ENCODE measurements around the gene KDM6B.
"Not testable (repeated sequence)": the region's sequence is repeated elsewhere in the genome, so short reads cannot be mapped to it uniquely, and the experiment has no call there.

Gene KDM6B, protein sequence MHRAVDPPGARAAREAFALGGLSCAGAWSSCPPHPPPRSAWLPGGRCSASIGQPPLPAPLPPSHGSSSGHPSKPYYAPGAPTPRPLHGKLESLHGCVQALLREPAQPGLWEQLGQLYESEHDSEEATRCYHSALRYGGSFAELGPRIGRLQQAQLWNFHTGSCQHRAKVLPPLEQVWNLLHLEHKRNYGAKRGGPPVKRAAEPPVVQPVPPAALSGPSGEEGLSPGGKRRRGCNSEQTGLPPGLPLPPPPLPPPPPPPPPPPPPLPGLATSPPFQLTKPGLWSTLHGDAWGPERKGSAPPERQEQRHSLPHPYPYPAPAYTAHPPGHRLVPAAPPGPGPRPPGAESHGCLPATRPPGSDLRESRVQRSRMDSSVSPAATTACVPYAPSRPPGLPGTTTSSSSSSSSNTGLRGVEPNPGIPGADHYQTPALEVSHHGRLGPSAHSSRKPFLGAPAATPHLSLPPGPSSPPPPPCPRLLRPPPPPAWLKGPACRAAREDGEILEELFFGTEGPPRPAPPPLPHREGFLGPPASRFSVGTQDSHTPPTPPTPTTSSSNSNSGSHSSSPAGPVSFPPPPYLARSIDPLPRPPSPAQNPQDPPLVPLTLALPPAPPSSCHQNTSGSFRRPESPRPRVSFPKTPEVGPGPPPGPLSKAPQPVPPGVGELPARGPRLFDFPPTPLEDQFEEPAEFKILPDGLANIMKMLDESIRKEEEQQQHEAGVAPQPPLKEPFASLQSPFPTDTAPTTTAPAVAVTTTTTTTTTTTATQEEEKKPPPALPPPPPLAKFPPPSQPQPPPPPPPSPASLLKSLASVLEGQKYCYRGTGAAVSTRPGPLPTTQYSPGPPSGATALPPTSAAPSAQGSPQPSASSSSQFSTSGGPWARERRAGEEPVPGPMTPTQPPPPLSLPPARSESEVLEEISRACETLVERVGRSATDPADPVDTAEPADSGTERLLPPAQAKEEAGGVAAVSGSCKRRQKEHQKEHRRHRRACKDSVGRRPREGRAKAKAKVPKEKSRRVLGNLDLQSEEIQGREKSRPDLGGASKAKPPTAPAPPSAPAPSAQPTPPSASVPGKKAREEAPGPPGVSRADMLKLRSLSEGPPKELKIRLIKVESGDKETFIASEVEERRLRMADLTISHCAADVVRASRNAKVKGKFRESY (N-terminal part only)

DNA sequence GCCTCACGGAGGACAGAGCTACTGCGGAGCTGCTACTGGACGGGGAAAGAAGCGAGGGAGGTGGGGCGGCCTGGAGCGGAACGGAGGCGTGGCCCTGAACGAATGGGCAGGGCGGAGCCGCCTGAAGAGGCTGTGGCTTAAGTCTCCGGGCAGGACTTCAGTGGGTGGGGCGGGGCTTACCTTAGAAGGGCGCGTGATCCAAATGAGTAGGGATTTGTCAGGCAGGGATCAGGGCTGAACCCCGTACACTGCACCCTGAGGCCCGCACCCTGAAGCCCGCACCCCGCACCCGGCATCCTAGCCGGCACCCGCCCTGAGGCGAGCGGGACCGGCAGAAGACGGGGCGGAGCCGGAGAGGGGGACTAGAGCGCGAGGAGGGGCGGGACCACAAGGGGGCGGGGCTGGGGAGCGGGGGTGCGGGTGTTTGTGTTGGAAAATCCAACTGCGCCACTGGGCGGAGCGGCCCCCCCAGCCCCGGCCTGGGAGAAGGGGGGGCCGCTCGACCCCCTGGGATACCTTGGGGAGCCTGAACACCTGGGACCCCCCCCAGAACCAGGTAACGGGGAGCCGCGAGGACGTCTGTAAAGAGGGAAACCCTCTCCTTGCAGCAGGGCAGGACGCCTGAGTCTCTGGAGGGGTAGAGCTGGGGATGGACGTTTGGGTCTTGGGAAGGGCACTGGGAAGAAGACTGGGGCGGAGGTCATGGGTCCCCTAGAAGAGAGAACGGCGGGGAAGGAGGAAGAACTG, at the start of gene KDM6B:
Gene KDM6B (plus strand): TSS at position 423 of the 747 bp plus-strand sequence. CDS start 11,338 bp downstream, outside the sequence.
- peak; percentile 80 to 81 for DNase-seq (ENCODE audit: low read depth in 2 of 2)

DNA sequence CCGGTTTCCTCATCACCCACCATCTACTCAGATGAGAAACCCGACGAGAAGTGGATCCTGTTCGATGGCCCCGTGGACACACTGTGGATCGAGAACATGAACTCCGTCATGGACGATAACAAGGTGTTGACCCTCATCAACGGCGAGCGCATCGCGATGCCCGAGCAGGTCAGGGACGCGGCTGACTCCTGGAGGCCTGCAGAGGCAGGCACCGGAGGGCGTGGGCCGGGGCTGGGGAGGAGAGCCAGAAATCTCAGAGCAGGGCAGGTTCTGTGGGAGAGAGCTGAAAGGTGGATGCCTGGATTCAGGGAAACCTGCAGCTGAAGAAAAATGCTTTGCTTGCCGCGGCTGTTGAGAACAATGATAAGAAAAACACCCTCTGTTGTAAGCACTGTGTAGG, 47.2 kb upstream of the KDM6B start:
- DNase-seq (ENCODE audit: low read depth in 2 of 2) = no peak

DNA sequence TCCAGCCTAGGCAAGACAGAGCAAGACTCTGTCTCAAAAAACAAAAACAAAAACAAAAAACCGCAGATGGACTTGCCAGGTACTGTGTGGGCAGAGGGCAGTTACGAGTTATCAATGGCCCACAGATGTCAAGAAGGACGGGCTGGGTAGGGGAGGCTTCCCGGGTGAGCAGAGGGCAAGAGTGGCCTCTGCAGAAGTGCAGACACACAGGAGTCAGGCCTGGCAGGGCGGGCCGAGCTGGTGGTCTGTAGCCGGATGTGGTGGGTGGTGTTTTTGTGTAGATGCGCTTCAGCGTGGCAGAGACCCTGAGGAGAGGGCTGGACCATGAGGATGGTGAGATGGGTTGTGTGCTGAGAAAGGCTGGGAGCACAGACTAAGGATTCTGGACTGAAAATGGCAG, 44.9 kb upstream of the KDM6B start:
- no peak for DNase-seq (ENCODE audit: low read depth in 2 of 2)

DNA sequence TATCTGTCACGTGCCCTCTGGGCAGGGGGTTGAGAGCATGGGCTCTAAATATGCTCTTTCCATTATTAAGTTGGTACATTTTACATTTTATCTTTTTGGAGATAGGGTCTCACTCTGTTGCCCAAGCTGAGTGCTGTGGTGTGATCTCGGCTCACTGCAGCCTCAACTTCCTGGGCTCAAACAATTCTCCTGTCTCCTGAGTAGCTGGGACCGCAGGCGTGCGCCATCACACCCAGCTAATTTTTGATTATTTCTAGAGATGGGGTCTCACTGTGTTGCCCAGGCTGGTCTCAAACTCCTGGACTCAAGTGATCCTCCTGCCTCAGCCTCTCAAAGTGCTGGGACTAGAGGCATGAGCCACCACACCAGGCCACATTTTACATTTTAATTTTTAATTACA, 43.9 kb upstream of the KDM6B start:
- no peak for DNase-seq (ENCODE audit: low read depth in 2 of 2)

DNA sequence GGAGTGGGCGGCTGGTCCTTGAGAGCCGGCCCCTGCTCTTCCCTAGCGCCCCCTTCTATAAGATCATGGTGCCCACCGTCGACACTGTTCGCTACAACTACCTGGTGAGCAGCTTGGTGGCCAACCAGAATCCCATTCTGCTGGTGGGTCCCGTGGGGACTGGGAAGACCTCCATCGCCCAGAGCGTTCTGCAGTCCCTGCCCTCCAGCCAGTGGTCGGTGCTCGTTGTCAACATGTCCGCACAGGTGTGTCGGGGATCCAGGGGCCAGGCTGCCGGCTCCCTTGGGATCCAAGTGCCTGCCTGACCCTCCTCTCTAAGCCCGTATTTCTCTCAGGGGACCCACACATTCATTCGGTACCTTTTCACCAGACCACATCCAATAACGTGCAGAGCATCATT, 41.4 kb upstream of the KDM6B start:
- no peak for DNase-seq (ENCODE audit: low read depth in 2 of 2)

DNA sequence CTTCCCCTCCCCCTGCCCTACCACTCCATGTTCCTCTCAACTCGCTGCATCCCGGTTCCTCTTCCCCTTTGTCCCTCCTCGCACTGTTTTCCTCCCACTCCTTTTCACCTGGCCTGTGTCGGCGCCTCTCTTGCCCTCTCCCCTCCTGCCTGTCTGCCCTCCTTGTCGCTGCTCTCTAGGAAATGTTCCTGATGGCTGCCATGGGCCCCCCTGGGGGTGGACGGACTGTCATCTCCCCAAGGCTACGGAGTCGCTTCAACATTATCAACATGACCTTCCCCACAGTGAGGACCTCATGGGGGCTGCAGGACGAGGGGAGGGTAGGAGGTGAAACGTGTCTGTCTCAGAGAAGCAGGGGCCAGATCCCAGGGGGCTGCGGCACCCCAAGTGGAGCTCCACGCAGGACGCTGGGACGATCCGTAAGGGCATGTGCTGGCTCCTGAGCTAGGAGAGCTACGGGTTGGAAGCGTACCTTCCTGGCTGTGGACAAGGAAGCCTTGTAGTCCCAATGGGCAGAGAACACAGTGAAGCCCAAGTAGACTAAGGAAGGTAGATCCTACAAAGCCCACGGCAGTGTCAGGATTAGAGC, 39.8 kb upstream of the KDM6B start:
- DNase-seq (ENCODE audit: low read depth in 2 of 2) = no peak

DNA sequence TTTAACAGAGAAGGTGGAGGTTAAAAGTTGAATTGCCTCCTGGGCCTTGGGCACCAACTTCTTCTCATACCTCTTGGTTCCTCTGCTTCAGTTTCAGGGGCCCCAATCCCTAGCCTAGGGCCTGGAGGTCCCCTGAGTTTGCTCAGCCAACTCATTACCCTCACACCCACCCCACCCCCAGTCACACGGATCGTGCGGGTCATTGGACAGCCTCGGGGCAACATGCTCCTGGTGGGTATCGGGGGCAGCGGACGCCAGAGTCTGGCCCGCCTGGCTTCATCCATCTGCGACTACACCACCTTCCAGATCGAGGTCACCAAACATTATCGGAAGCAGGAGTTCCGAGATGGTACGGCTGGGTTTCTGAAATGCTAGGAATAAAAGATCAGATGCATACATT, 36.0 kb upstream of the KDM6B start:
- DNase-seq (ENCODE audit: low read depth in 2 of 2) = no peak

DNA sequence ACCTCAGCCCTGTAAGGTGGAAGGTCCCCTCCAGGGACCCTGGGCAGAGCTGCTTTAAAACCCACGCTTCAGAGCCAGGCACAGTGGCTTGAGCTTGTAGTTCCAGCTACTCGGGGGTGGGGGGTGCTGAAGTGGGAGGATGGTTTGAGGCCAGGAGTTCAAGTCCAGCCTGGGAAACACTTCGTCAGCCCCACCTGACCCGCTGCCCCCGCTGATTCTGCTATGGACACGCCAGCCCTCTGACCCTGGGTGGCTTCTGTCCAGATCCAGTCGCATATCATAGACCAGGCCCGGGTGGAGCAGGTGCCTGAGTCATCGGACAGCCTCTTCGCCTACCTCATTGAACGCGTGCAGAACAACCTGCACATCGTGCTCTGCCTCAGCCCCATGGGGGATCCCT, 35.2 kb upstream of the KDM6B start:
- no peak for DNase-seq (ENCODE audit: low read depth in 2 of 2)

DNA sequence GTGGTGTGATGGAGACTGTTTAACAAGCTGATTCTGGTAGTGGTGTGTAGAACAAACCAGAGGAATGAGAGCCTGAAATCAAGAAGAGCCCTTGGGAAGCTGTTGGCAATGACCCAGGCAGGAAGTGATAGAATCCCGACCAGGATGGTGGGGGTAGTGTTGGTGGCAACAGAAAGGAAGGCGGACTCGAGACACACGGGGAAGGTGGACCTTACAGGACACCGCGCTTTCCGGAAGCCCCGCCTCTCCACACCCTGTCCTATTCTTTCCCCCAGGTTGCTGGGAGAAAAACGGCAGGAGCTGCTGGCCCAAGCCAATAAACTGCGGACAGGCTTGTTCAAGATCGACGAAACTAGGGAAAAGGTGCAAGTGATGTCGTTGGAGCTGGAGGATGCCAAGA, 30.0 kb upstream of the KDM6B start:
- DNase-seq (ENCODE audit: low read depth in 2 of 2) = no peak

DNA sequence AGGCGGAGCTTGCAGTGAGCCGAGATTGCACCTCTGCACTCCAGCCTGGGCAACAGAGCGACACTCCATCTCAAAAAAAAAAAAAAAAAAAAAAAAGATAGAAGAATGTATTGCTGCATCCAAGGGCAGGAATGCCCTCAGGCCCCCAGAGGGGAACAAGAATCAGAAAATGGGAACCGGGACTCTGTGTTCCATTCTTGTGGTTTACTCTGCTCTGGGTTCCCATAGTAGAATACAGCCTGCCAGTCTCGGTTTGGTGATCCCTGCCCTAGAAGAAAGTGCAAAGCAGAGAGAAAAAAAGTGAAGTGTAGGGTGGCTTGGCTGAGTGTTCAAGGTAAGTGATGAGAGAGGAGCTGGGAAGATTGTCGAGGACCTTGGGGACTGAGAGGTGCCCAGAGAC, 27.4 kb upstream of the KDM6B start:
- DNase-seq (ENCODE audit: low read depth in 2 of 2) = no peak

DNA sequence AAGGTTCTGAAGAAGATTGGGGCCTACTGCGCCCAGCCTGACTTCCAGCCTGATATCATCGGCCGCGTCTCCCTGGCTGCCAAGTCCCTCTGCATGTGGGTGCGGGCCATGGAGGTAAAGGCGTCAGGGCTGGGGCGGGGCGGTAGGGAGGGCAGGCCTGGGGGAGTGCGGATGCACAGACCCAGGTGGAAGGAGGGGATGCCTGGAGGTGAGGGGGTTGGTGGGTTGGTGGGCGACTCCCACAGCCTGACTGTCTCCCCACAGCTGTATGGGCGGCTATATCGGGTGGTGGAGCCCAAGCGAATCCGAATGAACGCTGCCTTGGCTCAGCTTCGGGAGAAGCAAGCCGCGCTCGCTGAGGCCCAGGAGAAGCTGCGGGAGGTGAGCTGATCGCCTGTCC, 26.8 kb upstream of the KDM6B start:
- no peak for DNase-seq (ENCODE audit: low read depth in 2 of 2)

DNA sequence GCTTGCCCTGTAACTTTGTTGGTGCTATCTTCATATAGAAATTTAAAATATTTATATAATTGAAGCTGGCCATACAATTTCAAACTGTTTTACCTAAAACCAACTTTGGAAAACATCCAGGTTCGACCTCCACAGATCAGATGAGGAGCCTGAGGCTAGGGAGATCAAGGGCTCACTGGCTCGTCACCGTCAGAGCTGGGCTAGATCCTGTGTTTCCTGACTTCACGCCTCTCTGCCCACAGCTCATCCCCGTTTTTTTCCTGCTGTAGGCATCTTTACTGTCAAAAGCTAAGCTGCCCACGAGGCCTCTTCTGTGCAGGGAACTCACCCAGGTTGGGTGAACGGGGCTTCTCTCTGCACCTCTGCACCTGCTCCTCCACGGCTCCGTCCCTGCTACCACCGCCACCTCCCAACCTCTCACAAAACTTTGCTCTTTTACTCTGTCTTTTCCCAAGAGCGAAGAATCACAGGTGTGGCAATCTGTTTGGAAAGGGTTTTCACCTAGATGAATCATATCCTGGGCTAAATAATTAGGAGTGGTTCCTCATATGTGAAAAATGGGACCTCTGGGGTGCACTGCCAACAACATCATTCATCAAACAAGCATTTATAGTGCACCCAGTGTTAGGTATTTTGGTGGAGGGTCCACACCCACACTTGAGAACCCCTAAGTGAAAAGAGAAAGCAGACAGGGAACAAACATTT, 24.8 kb upstream of the KDM6B start:
- no peak for DNase-seq (ENCODE audit: low read depth in 2 of 2)

DNA sequence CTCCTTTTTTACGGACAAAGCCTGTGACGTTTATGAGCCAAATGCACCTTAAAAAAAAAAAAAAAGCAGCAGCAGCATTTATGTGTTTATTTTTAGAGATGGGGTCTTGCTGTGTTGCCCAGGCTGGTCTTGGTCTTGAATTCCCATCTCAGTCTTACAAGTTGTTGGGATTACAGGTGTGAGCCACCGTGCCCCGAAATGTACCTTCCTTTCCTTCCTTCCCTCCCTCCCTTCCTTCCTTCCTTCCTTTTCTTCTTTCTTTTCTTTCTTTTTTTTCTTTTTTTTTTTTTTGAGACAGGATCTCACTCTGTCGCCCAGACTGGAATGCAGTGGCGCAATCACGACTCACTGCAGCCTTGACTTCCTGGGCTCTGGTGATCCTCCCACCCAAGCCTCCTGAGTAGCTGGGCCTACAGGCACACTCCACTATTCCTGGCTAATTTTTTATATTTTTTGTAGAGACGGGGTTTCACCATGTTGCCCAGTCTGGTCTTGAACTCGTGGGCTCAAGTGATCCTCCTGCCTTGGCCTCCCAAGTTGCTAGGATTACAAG, 24.1 kb upstream of the KDM6B start:
- not testable (repeated sequence) for DNase-seq (ENCODE audit: low read depth in 2 of 2)

DNA sequence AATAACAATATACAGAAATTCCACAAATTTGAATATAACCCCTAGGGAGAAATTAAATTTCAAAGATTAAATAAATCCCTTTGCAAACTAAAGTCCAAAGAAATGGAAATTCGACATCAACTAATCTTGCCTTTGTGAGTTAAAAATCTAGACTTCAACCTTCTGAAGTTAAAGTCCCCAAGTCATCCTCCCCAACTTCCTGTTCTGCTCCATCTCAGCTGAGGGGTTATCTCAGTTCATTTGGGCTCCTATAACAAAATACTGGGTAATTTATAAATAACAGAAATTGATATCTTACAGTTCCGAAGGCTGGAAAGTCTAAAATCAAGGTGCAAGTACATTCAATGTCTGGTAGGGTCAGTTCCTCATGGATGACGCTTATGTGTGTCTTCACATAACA, 22.8 kb upstream of the KDM6B start:
- no peak for DNase-seq (ENCODE audit: low read depth in 2 of 2)

DNA sequence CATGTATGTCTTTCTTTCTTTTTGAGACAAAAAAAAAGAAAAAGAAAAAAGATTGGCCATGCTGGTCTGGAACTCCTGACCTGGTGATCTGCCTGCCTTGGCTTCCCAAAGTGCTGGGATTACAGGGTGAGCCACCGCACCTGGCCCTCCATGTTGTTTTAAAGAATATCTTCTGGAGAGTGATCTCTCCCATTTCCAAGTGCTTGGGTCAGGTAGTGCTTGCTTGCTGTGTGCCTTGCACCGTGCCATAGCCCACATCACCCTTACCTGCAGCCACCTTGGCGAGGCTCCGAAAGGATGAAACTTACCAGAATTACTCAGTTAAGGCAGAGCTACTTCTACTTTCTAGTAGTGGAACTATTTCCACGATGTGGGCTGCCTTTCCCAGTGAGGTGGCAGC, 19.0 kb upstream of the KDM6B start:
- DNase-seq (ENCODE audit: low read depth in 2 of 2) = no peak

DNA sequence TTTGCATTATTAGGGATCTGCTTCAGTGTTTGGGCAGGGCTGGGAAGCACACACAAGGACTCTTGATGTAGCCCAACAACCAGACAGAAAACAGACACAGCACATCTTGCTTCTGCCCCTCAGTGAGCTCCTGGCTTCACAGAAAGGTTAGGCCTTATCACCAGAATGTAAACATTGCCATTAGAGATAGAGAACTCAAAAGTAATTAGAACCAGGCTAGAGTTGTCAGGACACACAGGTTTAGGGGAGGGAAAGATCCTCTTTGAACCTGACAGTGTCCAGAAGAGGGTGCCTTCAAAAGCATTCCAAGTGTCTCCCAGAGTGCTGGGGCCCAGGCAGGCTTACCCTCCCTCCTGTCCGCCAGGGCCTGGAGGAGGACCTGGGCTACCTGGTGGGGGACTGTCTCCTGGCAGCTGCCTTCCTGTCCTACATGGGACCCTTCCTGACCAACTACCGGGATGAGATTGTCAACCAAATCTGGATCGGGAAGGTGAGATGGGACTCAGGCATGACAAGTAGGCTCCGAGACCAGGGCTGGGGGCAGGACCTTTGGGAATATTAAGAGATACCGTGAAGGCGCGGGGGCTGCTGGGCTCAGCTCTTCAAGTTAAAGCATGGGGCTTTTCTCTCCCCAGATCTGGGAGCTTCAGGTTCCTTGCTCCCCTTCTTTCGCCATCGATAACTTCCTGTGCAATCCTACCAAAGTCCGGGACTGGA, 16.9 kb upstream of the KDM6B start:
- DNase-seq (ENCODE audit: low read depth in 2 of 2) = no peak

DNA sequence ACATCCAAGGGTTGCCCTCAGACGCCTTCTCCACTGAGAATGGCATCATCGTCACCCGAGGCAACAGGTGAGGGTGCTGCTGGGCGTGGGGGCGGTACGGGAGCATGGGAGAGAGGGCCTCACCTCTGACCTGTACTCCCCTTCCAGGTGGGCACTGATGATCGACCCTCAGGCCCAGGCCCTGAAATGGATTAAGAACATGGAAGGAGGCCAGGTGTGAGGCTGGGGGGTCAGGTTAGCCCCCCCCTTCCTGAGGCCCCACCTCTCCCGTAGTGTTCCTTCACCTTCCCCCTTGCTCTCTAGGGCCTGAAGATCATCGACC, 16.4 kb upstream of the KDM6B start:
- DNase-seq (ENCODE audit: low read depth in 2 of 2) = no peak

DNA sequence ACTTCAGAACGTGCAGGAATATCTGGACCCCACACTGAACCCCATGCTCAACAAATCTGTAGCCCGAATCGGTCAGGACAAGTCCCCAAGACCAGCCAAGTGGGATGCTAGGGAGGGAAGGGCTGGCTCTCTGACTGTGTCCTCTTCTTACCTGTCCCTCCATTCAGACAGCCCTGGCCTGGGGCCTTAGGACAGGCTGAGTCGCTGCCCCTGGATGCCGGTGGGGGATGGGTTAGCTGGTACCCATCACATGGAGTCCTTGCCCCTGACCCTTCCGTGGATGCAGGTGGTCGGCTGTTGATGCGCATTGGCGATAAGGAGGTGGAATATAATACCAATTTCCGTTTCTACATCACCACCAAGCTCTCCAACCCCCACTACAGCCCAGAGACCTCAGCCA, 16.0 kb upstream of the KDM6B start:
- no peak for DNase-seq (ENCODE audit: low read depth in 2 of 2)

DNA sequence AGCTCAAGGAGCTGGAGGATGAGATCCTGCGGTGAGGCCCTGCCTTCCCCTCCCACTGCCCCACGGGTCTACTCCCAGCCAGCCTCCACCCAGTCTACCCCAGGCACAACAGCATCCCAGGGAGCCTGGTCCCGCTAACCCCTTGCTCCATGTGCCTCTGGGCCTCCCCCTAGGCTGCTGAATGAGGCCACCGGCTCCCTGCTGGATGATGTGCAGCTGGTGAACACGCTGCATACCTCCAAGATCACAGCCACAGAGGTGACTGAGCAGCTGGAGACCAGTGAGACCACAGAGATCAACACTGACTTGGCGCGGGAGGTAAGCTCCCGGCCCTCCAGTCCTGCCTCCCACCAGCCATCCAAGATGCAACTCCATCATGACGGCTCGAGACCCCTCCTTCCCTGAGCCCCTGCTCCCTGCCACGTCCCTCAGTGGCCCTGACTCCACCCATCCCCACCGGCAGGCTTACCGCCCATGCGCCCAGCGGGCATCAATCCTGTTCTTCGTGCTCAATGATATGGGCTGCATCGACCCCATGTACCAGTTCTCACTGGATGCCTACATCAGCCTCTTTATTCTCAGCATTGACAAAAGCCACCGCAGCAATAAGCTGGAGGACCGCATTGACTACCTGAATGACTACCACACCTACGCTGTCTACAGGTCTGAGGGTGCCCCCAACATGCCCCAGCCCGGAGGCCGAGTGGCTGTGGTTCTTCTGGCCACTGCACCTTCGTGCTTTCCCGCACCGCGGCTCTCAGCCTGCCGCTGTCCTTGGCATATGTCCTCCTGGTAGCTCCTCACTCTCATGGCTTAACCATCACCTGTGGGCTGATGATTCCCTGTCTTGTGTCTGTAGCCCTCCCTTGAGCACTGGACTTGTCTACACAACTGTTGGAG, 15.0 kb upstream of the KDM6B start:
- DNase-seq (ENCODE audit: low read depth in 2 of 2) = no peak
